ENCODE measurements around the gene NEO1.

The NEO1 gene

DNA sequence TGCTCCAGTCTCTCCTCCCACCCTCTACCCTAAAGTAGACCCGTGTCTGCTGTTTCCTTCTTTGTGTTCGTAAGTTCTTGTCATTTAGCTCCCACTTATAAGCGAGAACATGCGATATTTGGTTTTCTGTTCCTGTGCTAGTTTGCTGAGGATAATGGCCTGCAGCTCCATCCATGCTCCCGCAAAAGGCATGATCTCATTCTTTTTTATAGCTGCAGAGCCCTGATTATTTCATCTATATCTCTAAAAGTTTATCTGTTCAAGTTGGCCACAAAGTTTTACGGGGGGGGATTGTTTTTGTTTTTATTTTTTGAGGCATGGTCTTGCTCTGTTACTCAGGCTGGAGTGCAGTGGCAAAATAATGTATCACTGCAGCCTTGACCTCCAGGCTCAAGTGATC is 4.4 kb upstream of the NEO1 start:
- Histone ChIP-seq H2BK5ac (ENCODE audit: low read length) (no peak overlapping the region), H3K18ac (ENCODE audit: low read length) (no peak overlapping the region), H3K4me1 (ENCODE audit: control insufficient read depth in 2 of 2, insufficient read depth in 1 of 2, low read depth in 1 of 2, low read length in 2 of 2) (peaks cover 0 to 14% of the 10 kb centered on the region in 2 donors), H2BK15ac (ENCODE audit: low read length) (no peak overlapping the region), H3K4me2 (ENCODE audit: insufficient read depth, low read length, poor library complexity, severe bottlenecking) (no peak overlapping the region), H3K14ac (ENCODE audit: low read length) (no peak overlapping the region), H2AFZ (ENCODE audit: low read length) (no peak overlapping the region), H2BK120ac (ENCODE audit: low read depth, low read length) (no peak overlapping the region), H3K27ac (replicated peaks; ENCODE audit: low read length) (no peak overlapping the region), H3K4ac (ENCODE audit: low read length) (no peak overlapping the region), H3K4me3 (ENCODE audit: low read length in 2 of 2) (no peak overlapping the region), H4K91ac (ENCODE audit: low read depth, low read length, poor library complexity) (no peak overlapping the region), H3K79me1 (ENCODE audit: low read depth, low read length) (no peaks in the 10 kb centered on the region), H2AK5ac (ENCODE audit: low read depth, low read length) (no peak overlapping the region), H3K27me3 (ENCODE audit: control insufficient read depth in 3 of 3, insufficient read depth in 3 of 3, low read depth in 1 of 3, low read length in 3 of 3) (no peaks in the 10 kb centered on the region), H3K23ac (ENCODE audit: low read depth, low read length, poor library complexity) (no peak overlapping the region), H2BK12ac (ENCODE audit: low read length) (no peak overlapping the region), H3K36me3 (replicated peaks in 1 of 2; ENCODE audit: control insufficient read depth in 2 of 2, insufficient read depth in 2 of 2, low read length in 2 of 2) (no peaks in the 10 kb centered on the region), H3K9ac (ENCODE audit: low read depth, low read length, poor library complexity) (no peak overlapping the region), H4K8ac (ENCODE audit: low read depth, low read length) (no peak overlapping the region), H3K9me3 (replicated peaks in 1 of 2; ENCODE audit: control insufficient read depth in 2 of 2, insufficient read depth in 1 of 2, low read depth in 1 of 2, low read length in 2 of 2) (no peaks in the 10 kb centered on the region)
- DNase-seq (ENCODE audit: low spot score) = no peak
- no CpG with 5 or more reads among the region's 6 CpGs for WGBS, 2 donors (ENCODE audit: extremely low coverage in 2 of 2, insufficient read length in 2 of 2, insufficient replicate concordance in 1 of 2)

DNA sequence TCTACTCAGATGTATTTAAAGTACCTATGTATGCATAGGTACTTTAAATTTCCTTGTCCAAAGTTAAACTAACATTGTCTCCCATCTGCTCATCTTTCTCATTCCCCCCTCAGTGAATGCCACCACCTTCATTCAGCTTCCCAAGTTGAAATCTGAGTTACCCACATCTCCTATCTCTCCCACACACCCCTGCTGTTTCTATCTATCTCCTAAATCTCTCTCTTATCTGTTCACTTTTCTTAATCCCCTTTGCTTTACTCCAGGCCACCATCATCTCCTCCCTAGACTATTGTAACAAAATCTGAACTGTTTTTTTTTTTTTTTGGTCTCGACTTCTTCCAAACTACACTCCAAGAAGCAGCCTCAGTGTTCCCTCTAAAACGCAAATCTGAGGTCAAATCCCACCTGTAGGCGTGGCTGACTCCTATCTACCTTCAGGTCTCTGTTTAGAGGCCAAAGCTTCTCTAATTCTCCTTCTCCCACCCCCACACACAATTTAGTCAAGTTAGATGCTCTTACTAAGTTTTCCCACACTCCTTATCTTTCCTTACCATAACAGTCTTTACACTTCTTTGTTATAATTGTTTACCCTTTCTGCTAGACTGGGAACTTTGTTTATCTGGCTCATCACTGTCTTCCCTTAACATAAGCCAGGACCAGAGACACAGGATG is 3.5 kb upstream of the NEO1 start:
- no peak overlapping the region for H3K4ac ChIP-seq (ENCODE audit: low read length)
- peaks cover 0 to 14% of the 10 kb centered on the region in 2 donors for H3K4me1 ChIP-seq (ENCODE audit: control insufficient read depth in 2 of 2, insufficient read depth in 1 of 2, low read depth in 1 of 2, low read length in 2 of 2)
- H3K9me3 ChIP-seq (replicated peaks in 1 of 2; ENCODE audit: control insufficient read depth in 2 of 2, insufficient read depth in 1 of 2, low read depth in 1 of 2, low read length in 2 of 2) = no peaks in the 10 kb centered on the region
- H4K8ac ChIP-seq (ENCODE audit: low read depth, low read length) = no peak overlapping the region
- no peak overlapping the region for H3K9ac ChIP-seq (ENCODE audit: low read depth, low read length, poor library complexity)
- no peak overlapping the region for H3K27ac ChIP-seq (replicated peaks; ENCODE audit: low read length)
- H2BK5ac ChIP-seq (ENCODE audit: low read length) = no peak overlapping the region
- H3K36me3 ChIP-seq (replicated peaks in 1 of 2; ENCODE audit: control insufficient read depth in 2 of 2, insufficient read depth in 2 of 2, low read length in 2 of 2) = no peaks in the 10 kb centered on the region
- no peak overlapping the region for H2BK12ac ChIP-seq (ENCODE audit: low read length)
- no peak overlapping the region for H3K18ac ChIP-seq (ENCODE audit: low read length)
- no CpG with 5 or more reads among the region's 3 CpGs for WGBS, 2 donors (ENCODE audit: extremely low coverage in 2 of 2, insufficient read length in 2 of 2, insufficient replicate concordance in 1 of 2)
- H3K23ac ChIP-seq (ENCODE audit: low read depth, low read length, poor library complexity) = no peak overlapping the region
- H2AK5ac ChIP-seq (ENCODE audit: low read depth, low read length) = no peak overlapping the region
- H2AFZ ChIP-seq (ENCODE audit: low read length) = no peak overlapping the region
- no peak overlapping the region for H2BK120ac ChIP-seq (ENCODE audit: low read depth, low read length)
- no peaks in the 10 kb centered on the region for H3K27me3 ChIP-seq (ENCODE audit: control insufficient read depth in 3 of 3, insufficient read depth in 3 of 3, low read depth in 1 of 3, low read length in 3 of 3)
- H3K4me2 ChIP-seq (ENCODE audit: insufficient read depth, low read length, poor library complexity, severe bottlenecking) = no peak overlapping the region
- H2BK15ac ChIP-seq (ENCODE audit: low read length) = no peak overlapping the region
- H4K91ac ChIP-seq (ENCODE audit: low read depth, low read length, poor library complexity) = no peak overlapping the region
- no peak for DNase-seq (ENCODE audit: low spot score)
- H3K4me3 ChIP-seq (ENCODE audit: low read length in 2 of 2) = no peak overlapping the region
- no peak overlapping the region for H3K14ac ChIP-seq (ENCODE audit: low read length)
- H3K79me1 ChIP-seq (ENCODE audit: low read depth, low read length) = no peaks in the 10 kb centered on the region

DNA sequence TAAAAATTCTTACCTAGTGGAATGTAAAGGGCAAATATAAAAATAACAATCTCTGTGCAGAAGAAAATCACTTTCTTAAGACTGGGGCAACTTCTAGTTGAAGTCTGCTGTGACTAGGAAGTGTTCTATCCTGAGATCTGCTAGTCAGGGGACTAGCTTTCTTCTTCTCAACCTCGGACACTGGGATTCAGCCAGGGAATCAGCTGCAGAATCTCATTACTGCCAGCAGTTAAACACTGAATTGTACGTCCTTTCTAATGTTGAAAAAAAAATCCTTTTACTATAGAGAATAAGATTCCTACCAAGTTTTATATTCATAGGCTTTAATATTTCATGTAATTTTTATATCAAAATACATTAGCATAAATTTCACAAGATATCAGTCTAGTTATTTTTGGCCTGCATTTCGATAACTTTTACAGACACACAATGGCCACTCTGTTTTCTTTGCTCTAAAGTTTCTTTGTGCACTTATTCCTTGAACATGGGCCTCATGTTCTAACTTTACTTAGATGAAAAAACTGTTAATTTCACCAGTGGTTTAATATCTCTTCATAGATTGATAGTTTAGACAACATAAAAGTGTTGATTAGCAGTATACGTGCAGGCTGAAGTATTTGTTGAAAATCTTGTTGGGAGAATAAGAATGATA is 2.6 kb upstream of the NEO1 start:
- Histone ChIP-seq H3K4me3 (ENCODE audit: low read length in 2 of 2) (no peak overlapping the region), H2BK120ac (ENCODE audit: low read depth, low read length) (no peak overlapping the region), H3K23ac (ENCODE audit: low read depth, low read length, poor library complexity) (no peak overlapping the region), H3K4me2 (ENCODE audit: insufficient read depth, low read length, poor library complexity, severe bottlenecking) (no peak overlapping the region), H4K8ac (ENCODE audit: low read depth, low read length) (no peak overlapping the region), H2BK12ac (ENCODE audit: low read length) (no peak overlapping the region), H3K4ac (ENCODE audit: low read length) (no peak overlapping the region), H4K91ac (ENCODE audit: low read depth, low read length, poor library complexity) (no peak overlapping the region), H3K79me1 (ENCODE audit: low read depth, low read length) (no peaks in the 10 kb centered on the region), H2BK15ac (ENCODE audit: low read length) (no peak overlapping the region), H3K27ac (replicated peaks; ENCODE audit: low read length) (no peak overlapping the region), H2BK5ac (ENCODE audit: low read length) (no peak overlapping the region), H3K27me3 (ENCODE audit: control insufficient read depth in 3 of 3, insufficient read depth in 3 of 3, low read depth in 1 of 3, low read length in 3 of 3) (no peaks in the 10 kb centered on the region), H3K9me3 (replicated peaks in 1 of 2; ENCODE audit: control insufficient read depth in 2 of 2, insufficient read depth in 1 of 2, low read depth in 1 of 2, low read length in 2 of 2) (no peaks in the 10 kb centered on the region), H3K4me1 (ENCODE audit: control insufficient read depth in 2 of 2, insufficient read depth in 1 of 2, low read depth in 1 of 2, low read length in 2 of 2) (peaks cover 0 to 14% of the 10 kb centered on the region in 2 donors), H3K14ac (ENCODE audit: low read length) (no peak overlapping the region), H2AFZ (ENCODE audit: low read length) (peak overlapping the region; percentile 17), H3K9ac (ENCODE audit: low read depth, low read length, poor library complexity) (no peak overlapping the region), H3K36me3 (replicated peaks in 1 of 2; ENCODE audit: control insufficient read depth in 2 of 2, insufficient read depth in 2 of 2, low read length in 2 of 2) (peaks cover 0 to 4% of the 10 kb centered on the region in 2 donors), H3K18ac (ENCODE audit: low read length) (no peak overlapping the region), H2AK5ac (ENCODE audit: low read depth, low read length) (no peak overlapping the region)
- no peak for DNase-seq (ENCODE audit: low spot score)
- no CpG with 5 or more reads among the region's 4 CpGs for WGBS, 2 donors (ENCODE audit: extremely low coverage in 2 of 2, insufficient read length in 2 of 2, insufficient replicate concordance in 1 of 2)

DNA sequence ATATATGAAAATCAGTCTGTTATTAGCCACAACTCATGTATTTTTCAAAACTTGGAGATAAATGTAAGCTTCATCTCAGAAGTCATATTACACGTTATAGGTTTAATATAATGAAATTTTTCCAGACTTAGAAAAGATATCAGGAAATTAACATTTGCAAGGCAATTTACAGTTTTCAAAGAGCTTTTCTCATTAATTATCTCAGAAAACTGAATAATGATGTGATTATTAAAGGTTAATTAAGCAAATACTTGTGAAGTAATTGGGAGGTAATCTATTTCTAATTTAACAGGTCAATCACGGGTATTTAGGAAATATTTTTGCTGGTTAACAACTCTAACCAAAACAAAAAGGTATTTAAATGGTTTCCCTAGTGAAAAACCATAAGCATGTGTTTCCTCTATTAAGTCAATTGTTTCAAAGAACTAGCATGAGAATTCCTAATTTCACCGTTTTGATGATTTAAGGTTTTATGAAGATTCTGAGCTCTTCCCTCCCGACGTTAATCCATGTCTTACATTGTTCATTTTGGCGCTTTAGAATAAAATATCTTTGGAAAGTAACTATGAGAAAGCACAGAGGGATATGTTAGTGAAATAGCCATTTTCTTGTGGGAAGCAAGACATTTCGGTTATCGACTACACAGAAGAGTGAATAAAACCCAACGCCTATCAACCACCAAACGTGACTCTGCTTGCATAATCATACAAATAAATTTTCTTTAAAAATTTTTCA is 1.5 kb upstream of the NEO1 start:
- Histone ChIP-seq H2AK5ac (ENCODE audit: low read depth, low read length) (no peak overlapping the region), H3K4me2 (ENCODE audit: insufficient read depth, low read length, poor library complexity, severe bottlenecking) (peak overlapping the region; percentile 79), H2BK120ac (ENCODE audit: low read depth, low read length) (no peak overlapping the region), H3K9ac (ENCODE audit: low read depth, low read length, poor library complexity) (no peak overlapping the region), H3K36me3 (replicated peaks in 1 of 2; ENCODE audit: control insufficient read depth in 2 of 2, insufficient read depth in 2 of 2, low read length in 2 of 2) (peaks cover 0 to 4% of the 10 kb centered on the region in 2 donors), H3K27ac (replicated peaks; ENCODE audit: low read length) (no peak overlapping the region), H3K4me3 (ENCODE audit: low read length in 2 of 2) (peak overlapping the region in 1 of 2 donors; percentile 70), H3K4me1 (ENCODE audit: control insufficient read depth in 2 of 2, insufficient read depth in 1 of 2, low read depth in 1 of 2, low read length in 2 of 2) (peaks cover 0 to 14% of the 10 kb centered on the region in 2 donors), H2BK15ac (ENCODE audit: low read length) (no peak overlapping the region), H4K91ac (ENCODE audit: low read depth, low read length, poor library complexity) (no peak overlapping the region), H3K14ac (ENCODE audit: low read length) (no peak overlapping the region), H3K23ac (ENCODE audit: low read depth, low read length, poor library complexity) (no peak overlapping the region), H2AFZ (ENCODE audit: low read length) (peak overlapping the region; percentile 95), H2BK5ac (ENCODE audit: low read length) (no peak overlapping the region), H4K8ac (ENCODE audit: low read depth, low read length) (no peak overlapping the region), H3K79me1 (ENCODE audit: low read depth, low read length) (no peaks in the 10 kb centered on the region), H3K4ac (ENCODE audit: low read length) (no peak overlapping the region), H2BK12ac (ENCODE audit: low read length) (no peak overlapping the region), H3K27me3 (ENCODE audit: control insufficient read depth in 3 of 3, insufficient read depth in 3 of 3, low read depth in 1 of 3, low read length in 3 of 3) (no peaks in the 10 kb centered on the region), H3K9me3 (replicated peaks in 1 of 2; ENCODE audit: control insufficient read depth in 2 of 2, insufficient read depth in 1 of 2, low read depth in 1 of 2, low read length in 2 of 2) (no peaks in the 10 kb centered on the region), H3K18ac (ENCODE audit: low read length) (no peak overlapping the region)
- DNase-seq (ENCODE audit: low spot score) = no peak
- WGBS, 2 donors (ENCODE audit: extremely low coverage in 2 of 2, insufficient read length in 2 of 2, insufficient replicate concordance in 1 of 2) = no CpG with 5 or more reads among the region's 10 CpGs
